ENCODE measurements around the gene SCGB1C2. TPM values are rescaled to one million over a fixed set of nuclear protein-coding genes. Genes with fewer than 3 reads are reported as not detected.

SCGB1C2 gene
- polyA plus RNA-seq, 1 donor (not counting 4 experiments of a cell fraction or from before 2014, with no cell fraction given): not detected

- dilution Hi-C loops (cut with MboI; ENCODE audit: extremely low pct_ligation_motif_present, low sequenced_read_pairs): no loop called here
- Histone ChIP-seq H3K4me3 (ENCODE audit: control insufficient read depth in 2 of 3, extremely low read depth in 1 of 3, insufficient read depth in 2 of 3, low read depth in 1 of 3, low read length in 3 of 3) (no peak overlapping the region), H3K36me3 (ENCODE audit: control insufficient read depth in 2 of 2, extremely low read depth in 1 of 2, insufficient read depth in 2 of 2, low read length in 2 of 2) (no peaks in the 10 kb centered on the region), H3K27me3 (ENCODE audit: control insufficient read depth, extremely low read depth, insufficient read depth, low read length) (no peaks in the 10 kb centered on the region), H3K4me1 (ENCODE audit: control insufficient read depth, extremely low read depth, insufficient read depth, low read length) (no peaks in the 10 kb centered on the region), H4K20me1 (ENCODE audit: control insufficient read depth, extremely low read depth, insufficient read depth, low read length) (no peaks in the 10 kb centered on the region), H3K9ac (ENCODE audit: control insufficient read depth, extremely low read depth, insufficient read depth, low read length) (no peak overlapping the region), H3K79me2 (ENCODE audit: control insufficient read depth, insufficient read depth, low read length) (no peaks in the 10 kb centered on the region), H2AFZ (ENCODE audit: control insufficient read depth, low read length) (no peak overlapping the region), H3K9me1 (ENCODE audit: control insufficient read depth, extremely low read depth, insufficient read depth, low read length) (no peaks in the 10 kb centered on the region), H3K27ac (ENCODE audit: control insufficient read depth, insufficient read depth, low read length) (no peak overlapping the region), H3K9me3 (ENCODE audit: control insufficient read depth, low read depth, low read length) (no peaks in the 10 kb centered on the region), H3K4me2 (ENCODE audit: control insufficient read depth, extremely low read depth, insufficient read depth, low read depth, low read length) (no peak overlapping the region)
- no peak for DNase-seq (ENCODE audit: low read depth, low spot score)
- FAIRE-seq: no peak
- TF ChIP-seq EZH2 (IDR thresholded peaks at IDR 0.05; ENCODE audit: low read length): no peak
- TF ChIP-seq, protein P1, sequence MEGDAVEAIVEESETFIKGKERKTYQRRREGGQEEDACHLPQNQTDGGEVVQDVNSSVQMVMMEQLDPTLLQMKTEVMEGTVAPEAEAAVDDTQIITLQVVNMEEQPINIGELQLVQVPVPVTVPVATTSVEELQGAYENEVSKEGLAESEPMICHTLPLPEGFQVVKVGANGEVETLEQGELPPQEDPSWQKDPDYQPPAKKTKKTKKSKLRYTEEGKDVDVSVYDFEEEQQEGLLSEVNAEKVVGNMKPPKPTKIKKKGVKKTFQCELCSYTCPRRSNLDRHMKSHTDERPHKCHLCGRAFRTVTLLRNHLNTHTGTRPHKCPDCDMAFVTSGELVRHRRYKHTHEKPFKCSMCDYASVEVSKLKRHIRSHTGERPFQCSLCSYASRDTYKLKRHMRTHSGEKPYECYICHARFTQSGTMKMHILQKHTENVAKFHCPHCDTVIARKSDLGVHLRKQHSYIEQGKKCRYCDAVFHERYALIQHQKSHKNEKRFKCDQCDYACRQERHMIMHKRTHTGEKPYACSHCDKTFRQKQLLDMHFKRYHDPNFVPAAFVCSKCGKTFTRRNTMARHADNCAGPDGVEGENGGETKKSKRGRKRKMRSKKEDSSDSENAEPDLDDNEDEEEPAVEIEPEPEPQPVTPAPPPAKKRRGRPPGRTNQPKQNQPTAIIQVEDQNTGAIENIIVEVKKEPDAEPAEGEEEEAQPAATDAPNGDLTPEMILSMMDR (optimal IDR thresholded peaks at IDR 0.05 in 1 of 3, IDR thresholded peaks at IDR 0.05 in 1 of 3, conservative IDR thresholded peaks at IDR 0.05 in 1 of 3; ENCODE audit: extremely low read depth in 1 of 3, insufficient read depth in 2 of 3, low read length in 3 of 3): no peak
These were observed 9.8 kb downstream of the SCGB1C2 start for GRCh38 chr17:146983-147761.

GRCh38 chr17:147796-148740 is 10.7 kb downstream of the SCGB1C2 start:
- Histone ChIP-seq H3K4me1 (ENCODE audit: control insufficient read depth, extremely low read depth, insufficient read depth, low read length) (no peaks in the 10 kb centered on the region), H3K79me2 (ENCODE audit: control insufficient read depth, insufficient read depth, low read length) (no peaks in the 10 kb centered on the region), H3K27ac (ENCODE audit: control insufficient read depth, insufficient read depth, low read length) (no peak overlapping the region), H3K4me2 (ENCODE audit: control insufficient read depth, extremely low read depth, insufficient read depth, low read depth, low read length) (no peak overlapping the region), H3K27me3 (ENCODE audit: control insufficient read depth, extremely low read depth, insufficient read depth, low read length) (no peaks in the 10 kb centered on the region), H3K9me3 (ENCODE audit: control insufficient read depth, low read depth, low read length) (no peaks in the 10 kb centered on the region), H3K9ac (ENCODE audit: control insufficient read depth, extremely low read depth, insufficient read depth, low read length) (no peak overlapping the region), H2AFZ (ENCODE audit: control insufficient read depth, low read length) (no peak overlapping the region), H3K4me3 (ENCODE audit: control insufficient read depth in 2 of 3, extremely low read depth in 1 of 3, insufficient read depth in 2 of 3, low read depth in 1 of 3, low read length in 3 of 3) (no peak overlapping the region), H4K20me1 (ENCODE audit: control insufficient read depth, extremely low read depth, insufficient read depth, low read length) (no peaks in the 10 kb centered on the region), H3K9me1 (ENCODE audit: control insufficient read depth, extremely low read depth, insufficient read depth, low read length) (no peaks in the 10 kb centered on the region), H3K36me3 (ENCODE audit: control insufficient read depth in 2 of 2, extremely low read depth in 1 of 2, insufficient read depth in 2 of 2, low read length in 2 of 2) (no peaks in the 10 kb centered on the region)
- dilution Hi-C loops (cut with MboI; ENCODE audit: extremely low pct_ligation_motif_present, low sequenced_read_pairs): no loop called here
- DNase-seq (ENCODE audit: low read depth, low spot score): no peak
- TF ChIP-seq, protein P1 (optimal IDR thresholded peaks at IDR 0.05 in 1 of 3, IDR thresholded peaks at IDR 0.05 in 1 of 3, conservative IDR thresholded peaks at IDR 0.05 in 1 of 3; ENCODE audit: extremely low read depth in 1 of 3, insufficient read depth in 2 of 3, low read length in 3 of 3): no peak
- no peak for TF ChIP-seq EZH2 (IDR thresholded peaks at IDR 0.05; ENCODE audit: low read length)
- no peak for FAIRE-seq

Data from keratinocyte (primary cell).